K562 (cell line): ENCODE results near the gene UNC5C.

Experiments used
- BRF1 ChIP-seq: IDR thresholded peaks from 3 replicates; pipeline ENCODE4 v1.6.1; 2011; ENCODE audit warnings: borderline replicate concordance, mild to moderate bottlenecking; ENCODE audit not compliant: insufficient read length; ENCODE audit errors: extremely low read depth
- KAT8 ChIP-seq: fragments of 450-650 bp; IDR thresholded peaks from 2 replicates; pipeline ENCODE4 v1.6.1; 2016; ENCODE audit warnings: low read depth, mild to moderate bottlenecking
- KLF16 ChIP-seq: IDR thresholded peaks from 2 replicates; pipeline ENCODE4 v1.6.1; 2016; ENCODE audit warnings: antibody characterized with exemption
- NR3C1 ChIP-seq: sonication (generic); formaldehyde crosslinking; IDR thresholded peaks from 2 replicates; pipeline ENCODE4 v1.8.1; 2022; ENCODE audit warnings: missing genetic modification reagents
- PHF8 ChIP-seq: fragments of 200-600 bp; sonication (generic); IDR thresholded peaks from 2 replicates; pipeline ENCODE4 v1.6.1; 2012; ENCODE audit warnings: mixed run types, mild to moderate bottlenecking, inconsistent platforms, low read length, moderate library complexity, borderline replicate concordance
- POLR2A ChIP-seq: fragments of 450-650 bp; conservative IDR thresholded peaks from 2 replicates; pipeline ENCODE4 v1.6.1; 2016
- RBFOX2 ChIP-seq: fragments of 200-400 bp; formaldehyde crosslinking; IDR thresholded peaks from 2 replicates; pipeline ENCODE4 v1.6.1; 2017; ENCODE audit warnings: low read depth, mild to moderate bottlenecking, low read length, moderate library complexity
- ZKSCAN1 ChIP-seq: fragments of 150-350 bp; IDR thresholded peaks from 2 replicates; pipeline ENCODE4 v1.6.1; 2016; ENCODE audit warnings: low read depth, low read length
- ZNF830 ChIP-seq: fragments of 250-450 bp; sonication (Bioruptor Pico); IDR thresholded peaks from 2 replicates; pipeline ENCODE4 v1.5.0; 2021; ENCODE audit warnings: mild to moderate bottlenecking
- TF ChIP-seq, protein P1 (sequence below), 3 experiments: IDR thresholded peaks in 2 of 3; conservative IDR thresholded peaks in 1 of 3; 2 replicates each; pipeline ENCODE4 v1.5.1; 2011 to 2012; ENCODE audit warnings: low read length in 3 of 3, mild to moderate bottlenecking in 3 of 3, control low read depth in 2 of 3, improper control_type of control experiment in 1 of 3, inconsistent platforms in 1 of 3, low read depth in 1 of 3, mixed read lengths in 1 of 3, moderate library complexity in 1 of 3; ENCODE audit not compliant: insufficient read depth in 2 of 3
- TF ChIP-seq, protein P2 (sequence below): fragments of 200-600 bp; sonication (generic); IDR thresholded peaks from one replicate; pipeline ENCODE4 v1.6.1; 2012; ENCODE audit warnings: mild to moderate bottlenecking, low read depth, low read length, inconsistent platforms
- TF ChIP-seq, protein P3 (sequence below): sonication (generic); formaldehyde crosslinking; IDR thresholded peaks from 2 replicates; pipeline ENCODE4 v1.5.0; 2020; ENCODE audit warnings: missing genetic modification reagents
- TF ChIP-seq, protein P4 (sequence below), 2 experiments: fragments of 450-650 bp in 1 of 2; sonication (generic) in 1 of 2; formaldehyde crosslinking in 1 of 2; IDR thresholded peaks in 1 of 2; conservative IDR thresholded peaks in 1 of 2; 2 replicates each; pipeline versions ENCODE4 v1.6.1 to v1.8.1; 2016 to 2023; ENCODE audit warnings: mild to moderate bottlenecking in 2 of 2, moderate library complexity in 2 of 2, inconsistent platforms in 1 of 2, missing genetic modification reagents in 1 of 2

DNA sequence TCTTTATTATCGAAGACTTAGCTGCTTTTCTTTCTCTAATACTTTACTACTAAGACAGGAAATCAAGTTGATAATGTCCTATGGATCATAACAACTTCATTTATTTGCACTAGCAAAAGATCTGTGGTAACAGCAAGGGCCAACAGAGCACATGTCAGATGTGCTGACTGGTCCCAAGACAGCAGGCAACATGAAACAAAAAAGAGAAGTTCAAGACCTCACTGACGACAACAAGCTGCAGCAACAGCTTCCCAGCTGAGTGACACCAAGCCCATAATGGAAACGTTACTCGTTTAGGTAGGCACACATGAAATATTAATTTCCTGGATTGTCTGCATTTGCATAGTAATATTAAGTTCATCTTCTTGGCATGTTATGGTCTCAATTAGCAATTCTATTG, 126.9 kb downstream of the UNC5C start:
- TF ChIP-seq BRF1 = no peak
- no peak for TF ChIP-seq ZNF830 (CRISPR knock-in tag)
- no peak for TF ChIP-seq PHF8
- no peak for TF ChIP-seq POLR2A
- TF ChIP-seq ZKSCAN1 = no peak
- TF ChIP-seq, protein P1, sequence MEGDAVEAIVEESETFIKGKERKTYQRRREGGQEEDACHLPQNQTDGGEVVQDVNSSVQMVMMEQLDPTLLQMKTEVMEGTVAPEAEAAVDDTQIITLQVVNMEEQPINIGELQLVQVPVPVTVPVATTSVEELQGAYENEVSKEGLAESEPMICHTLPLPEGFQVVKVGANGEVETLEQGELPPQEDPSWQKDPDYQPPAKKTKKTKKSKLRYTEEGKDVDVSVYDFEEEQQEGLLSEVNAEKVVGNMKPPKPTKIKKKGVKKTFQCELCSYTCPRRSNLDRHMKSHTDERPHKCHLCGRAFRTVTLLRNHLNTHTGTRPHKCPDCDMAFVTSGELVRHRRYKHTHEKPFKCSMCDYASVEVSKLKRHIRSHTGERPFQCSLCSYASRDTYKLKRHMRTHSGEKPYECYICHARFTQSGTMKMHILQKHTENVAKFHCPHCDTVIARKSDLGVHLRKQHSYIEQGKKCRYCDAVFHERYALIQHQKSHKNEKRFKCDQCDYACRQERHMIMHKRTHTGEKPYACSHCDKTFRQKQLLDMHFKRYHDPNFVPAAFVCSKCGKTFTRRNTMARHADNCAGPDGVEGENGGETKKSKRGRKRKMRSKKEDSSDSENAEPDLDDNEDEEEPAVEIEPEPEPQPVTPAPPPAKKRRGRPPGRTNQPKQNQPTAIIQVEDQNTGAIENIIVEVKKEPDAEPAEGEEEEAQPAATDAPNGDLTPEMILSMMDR (IDR thresholded peaks at IDR 0.05 in 2 of 3, conservative IDR thresholded peaks at IDR 0.05 in 1 of 3; ENCODE audit: insufficient read depth in 2 of 3, low read depth in 1 of 3, low read length in 3 of 3) = no peak
- TF ChIP-seq, protein P2, sequence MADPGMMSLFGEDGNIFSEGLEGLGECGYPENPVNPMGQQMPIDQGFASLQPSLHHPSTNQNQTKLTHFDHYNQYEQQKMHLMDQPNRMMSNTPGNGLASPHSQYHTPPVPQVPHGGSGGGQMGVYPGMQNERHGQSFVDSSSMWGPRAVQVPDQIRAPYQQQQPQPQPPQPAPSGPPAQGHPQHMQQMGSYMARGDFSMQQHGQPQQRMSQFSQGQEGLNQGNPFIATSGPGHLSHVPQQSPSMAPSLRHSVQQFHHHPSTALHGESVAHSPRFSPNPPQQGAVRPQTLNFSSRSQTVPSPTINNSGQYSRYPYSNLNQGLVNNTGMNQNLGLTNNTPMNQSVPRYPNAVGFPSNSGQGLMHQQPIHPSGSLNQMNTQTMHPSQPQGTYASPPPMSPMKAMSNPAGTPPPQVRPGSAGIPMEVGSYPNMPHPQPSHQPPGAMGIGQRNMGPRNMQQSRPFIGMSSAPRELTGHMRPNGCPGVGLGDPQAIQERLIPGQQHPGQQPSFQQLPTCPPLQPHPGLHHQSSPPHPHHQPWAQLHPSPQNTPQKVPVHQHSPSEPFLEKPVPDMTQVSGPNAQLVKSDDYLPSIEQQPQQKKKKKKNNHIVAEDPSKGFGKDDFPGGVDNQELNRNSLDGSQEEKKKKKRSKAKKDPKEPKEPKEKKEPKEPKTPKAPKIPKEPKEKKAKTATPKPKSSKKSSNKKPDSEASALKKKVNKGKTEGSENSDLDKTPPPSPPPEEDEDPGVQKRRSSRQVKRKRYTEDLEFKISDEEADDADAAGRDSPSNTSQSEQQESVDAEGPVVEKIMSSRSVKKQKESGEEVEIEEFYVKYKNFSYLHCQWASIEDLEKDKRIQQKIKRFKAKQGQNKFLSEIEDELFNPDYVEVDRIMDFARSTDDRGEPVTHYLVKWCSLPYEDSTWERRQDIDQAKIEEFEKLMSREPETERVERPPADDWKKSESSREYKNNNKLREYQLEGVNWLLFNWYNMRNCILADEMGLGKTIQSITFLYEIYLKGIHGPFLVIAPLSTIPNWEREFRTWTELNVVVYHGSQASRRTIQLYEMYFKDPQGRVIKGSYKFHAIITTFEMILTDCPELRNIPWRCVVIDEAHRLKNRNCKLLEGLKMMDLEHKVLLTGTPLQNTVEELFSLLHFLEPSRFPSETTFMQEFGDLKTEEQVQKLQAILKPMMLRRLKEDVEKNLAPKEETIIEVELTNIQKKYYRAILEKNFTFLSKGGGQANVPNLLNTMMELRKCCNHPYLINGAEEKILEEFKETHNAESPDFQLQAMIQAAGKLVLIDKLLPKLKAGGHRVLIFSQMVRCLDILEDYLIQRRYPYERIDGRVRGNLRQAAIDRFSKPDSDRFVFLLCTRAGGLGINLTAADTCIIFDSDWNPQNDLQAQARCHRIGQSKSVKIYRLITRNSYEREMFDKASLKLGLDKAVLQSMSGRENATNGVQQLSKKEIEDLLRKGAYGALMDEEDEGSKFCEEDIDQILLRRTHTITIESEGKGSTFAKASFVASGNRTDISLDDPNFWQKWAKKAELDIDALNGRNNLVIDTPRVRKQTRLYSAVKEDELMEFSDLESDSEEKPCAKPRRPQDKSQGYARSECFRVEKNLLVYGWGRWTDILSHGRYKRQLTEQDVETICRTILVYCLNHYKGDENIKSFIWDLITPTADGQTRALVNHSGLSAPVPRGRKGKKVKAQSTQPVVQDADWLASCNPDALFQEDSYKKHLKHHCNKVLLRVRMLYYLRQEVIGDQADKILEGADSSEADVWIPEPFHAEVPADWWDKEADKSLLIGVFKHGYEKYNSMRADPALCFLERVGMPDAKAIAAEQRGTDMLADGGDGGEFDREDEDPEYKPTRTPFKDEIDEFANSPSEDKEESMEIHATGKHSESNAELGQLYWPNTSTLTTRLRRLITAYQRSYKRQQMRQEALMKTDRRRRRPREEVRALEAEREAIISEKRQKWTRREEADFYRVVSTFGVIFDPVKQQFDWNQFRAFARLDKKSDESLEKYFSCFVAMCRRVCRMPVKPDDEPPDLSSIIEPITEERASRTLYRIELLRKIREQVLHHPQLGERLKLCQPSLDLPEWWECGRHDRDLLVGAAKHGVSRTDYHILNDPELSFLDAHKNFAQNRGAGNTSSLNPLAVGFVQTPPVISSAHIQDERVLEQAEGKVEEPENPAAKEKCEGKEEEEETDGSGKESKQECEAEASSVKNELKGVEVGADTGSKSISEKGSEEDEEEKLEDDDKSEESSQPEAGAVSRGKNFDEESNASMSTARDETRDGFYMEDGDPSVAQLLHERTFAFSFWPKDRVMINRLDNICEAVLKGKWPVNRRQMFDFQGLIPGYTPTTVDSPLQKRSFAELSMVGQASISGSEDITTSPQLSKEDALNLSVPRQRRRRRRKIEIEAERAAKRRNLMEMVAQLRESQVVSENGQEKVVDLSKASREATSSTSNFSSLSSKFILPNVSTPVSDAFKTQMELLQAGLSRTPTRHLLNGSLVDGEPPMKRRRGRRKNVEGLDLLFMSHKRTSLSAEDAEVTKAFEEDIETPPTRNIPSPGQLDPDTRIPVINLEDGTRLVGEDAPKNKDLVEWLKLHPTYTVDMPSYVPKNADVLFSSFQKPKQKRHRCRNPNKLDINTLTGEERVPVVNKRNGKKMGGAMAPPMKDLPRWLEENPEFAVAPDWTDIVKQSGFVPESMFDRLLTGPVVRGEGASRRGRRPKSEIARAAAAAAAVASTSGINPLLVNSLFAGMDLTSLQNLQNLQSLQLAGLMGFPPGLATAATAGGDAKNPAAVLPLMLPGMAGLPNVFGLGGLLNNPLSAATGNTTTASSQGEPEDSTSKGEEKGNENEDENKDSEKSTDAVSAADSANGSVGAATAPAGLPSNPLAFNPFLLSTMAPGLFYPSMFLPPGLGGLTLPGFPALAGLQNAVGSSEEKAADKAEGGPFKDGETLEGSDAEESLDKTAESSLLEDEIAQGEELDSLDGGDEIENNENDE = no peak
- TF ChIP-seq RBFOX2 = no peak
- TF ChIP-seq KLF16 = no peak
- TF ChIP-seq NR3C1 = no peak
- TF ChIP-seq, protein P3, sequence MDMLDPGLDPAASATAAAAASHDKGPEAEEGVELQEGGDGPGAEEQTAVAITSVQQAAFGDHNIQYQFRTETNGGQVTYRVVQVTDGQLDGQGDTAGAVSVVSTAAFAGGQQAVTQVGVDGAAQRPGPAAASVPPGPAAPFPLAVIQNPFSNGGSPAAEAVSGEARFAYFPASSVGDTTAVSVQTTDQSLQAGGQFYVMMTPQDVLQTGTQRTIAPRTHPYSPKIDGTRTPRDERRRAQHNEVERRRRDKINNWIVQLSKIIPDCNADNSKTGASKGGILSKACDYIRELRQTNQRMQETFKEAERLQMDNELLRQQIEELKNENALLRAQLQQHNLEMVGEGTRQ = no peak
- no peak for TF ChIP-seq KAT8
- TF ChIP-seq, protein P4, sequence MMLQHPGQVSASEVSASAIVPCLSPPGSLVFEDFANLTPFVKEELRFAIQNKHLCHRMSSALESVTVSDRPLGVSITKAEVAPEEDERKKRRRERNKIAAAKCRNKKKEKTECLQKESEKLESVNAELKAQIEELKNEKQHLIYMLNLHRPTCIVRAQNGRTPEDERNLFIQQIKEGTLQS (IDR thresholded peaks at IDR 0.05) = no peak
- TF ChIP-seq, protein P4 (CRISPR knock-in tag; conservative IDR thresholded peaks at IDR 0.05) = no peak
